Brain microvascular endothelial cell (primary cell): ENCODE data around the gene TLN1.

Experiments
- DNase-seq: peaks from one replicate; pipeline ENCODE4 v3.0.0-alpha.2; 2020
- H3K27ac ChIP-seq: fragments of 250-450 bp; sonication (Bioruptor Pico); 2 replicates; pipeline ENCODE4 v1.5.1; 2020; ENCODE audit warnings: mild to moderate bottlenecking, moderate library complexity
- H3K27me3 ChIP-seq: fragments of 250-450 bp; sonication (Bioruptor Pico); replicated peaks from 2 replicates; pipeline ENCODE4 v1.5.1; 2020; ENCODE audit warnings: mild to moderate bottlenecking
- H3K36me3 ChIP-seq: fragments of 250-450 bp; sonication (Bioruptor Pico); replicated peaks from 2 replicates; pipeline ENCODE4 v1.5.1; 2020; ENCODE audit warnings: mild to moderate bottlenecking
- H3K4me3 ChIP-seq: 2 replicates; pipeline ENCODE4 v1.5.1; 2011; ENCODE audit warnings: low read depth, mild to moderate bottlenecking, control low read depth, low read length, moderate library complexity
- CTCF ChIP-seq: IDR thresholded peaks from 2 replicates; pipeline ENCODE4 v1.5.1; 2011; ENCODE audit warnings: low read depth, mild to moderate bottlenecking, moderate library complexity, low read length, control low read depth, inconsistent platforms; ENCODE audit errors: missing control alignments
- in situ Hi-C: cut with HindIII; loops from 2 replicates; pipeline ENCODE4 v1.10.0; 2017; ENCODE audit warnings: low sequenced_read_pairs, low pct_ligation_motif_present

The TLN1 gene

GRCh38 chr9:35756275-35757225 lies 24.6 kb upstream of the TLN1 start:
- Histone ChIP-seq H3K27ac (no peak overlapping the region), H3K36me3 (peaks cover 20% of the 10 kb centered on the region), H3K27me3 (no peaks in the 10 kb centered on the region), H3K4me3 (peak overlapping the region; percentile 46)
- TF ChIP-seq CTCF, result peak; percentile 80
- DNase-seq, result no peak
- in situ Hi-C loops, result no loop called here

GRCh38 chr9:35755071-35755470 lies 23.1 kb upstream of the TLN1 start:
- DNase-seq, result no peak
- H3K36me3 ChIP-seq, result peaks cover 27% of the 10 kb centered on the region

GRCh38 chr9:35754264-35754663 lies 22.3 kb upstream of the TLN1 start, which contains the start of gene MSMP:
MSMP (minus strand) TSS chr9:35754276; CDS start chr9:35754129, 147 bp downstream.
- H3K27me3 ChIP-seq, result no peaks in the 10 kb centered on the region
- H3K36me3 ChIP-seq, result peaks cover 27% of the 10 kb centered on the region
- no peak within 1 kb of the TSS for H3K4me3 ChIP-seq
- no peak for DNase-seq
- in situ Hi-C loops, result no loop called here
- TF ChIP-seq CTCF, result no peak
- no peak within 1 kb of the TSS for H3K27ac ChIP-seq

More at GRCh38 chr9:35755071-35755470, 23.1 kb upstream of the TLN1 start:
- in situ Hi-C loops, result no loop called here
- Histone ChIP-seq H3K4me3 (no peak overlapping the region), H3K27ac (no peak overlapping the region), H3K27me3 (no peaks in the 10 kb centered on the region)
- TF ChIP-seq CTCF, result no peak

- no peak overlapping the region for H3K4me3 ChIP-seq
- H3K27me3 ChIP-seq, result no peaks in the 10 kb centered on the region
- in situ Hi-C loops, result no loop called here
- no peak overlapping the region for H3K27ac ChIP-seq
- no peak for TF ChIP-seq CTCF
- DNase-seq, result no peak
- peaks cover 27% of the 10 kb centered on the region for H3K36me3 ChIP-seq
These were observed 21.5 kb upstream of the TLN1 start for GRCh38 chr9:35753466-35753865.

GRCh38 chr9:35750256-35750531 lies 18.2 kb upstream of the TLN1 start:
- in situ Hi-C loops, result no loop called here
- H3K4me3 ChIP-seq, result peak overlapping the region; percentile 85
- no peak for TF ChIP-seq CTCF

More at GRCh38 chr9:35750256-35750531, 18.2 kb upstream of the TLN1 start:
- no peak for DNase-seq
- H3K27ac ChIP-seq, result no peak overlapping the region
- no peaks in the 10 kb centered on the region for H3K27me3 ChIP-seq
- H3K36me3 ChIP-seq, result peaks cover 27% of the 10 kb centered on the region
